ENCODE results near the gene EXOC3.
"Not testable (repeated sequence)": the region's sequence is repeated elsewhere in the genome, so short reads cannot be mapped to it uniquely, and the experiment has no call there.

Gene EXOC3

DNA sequence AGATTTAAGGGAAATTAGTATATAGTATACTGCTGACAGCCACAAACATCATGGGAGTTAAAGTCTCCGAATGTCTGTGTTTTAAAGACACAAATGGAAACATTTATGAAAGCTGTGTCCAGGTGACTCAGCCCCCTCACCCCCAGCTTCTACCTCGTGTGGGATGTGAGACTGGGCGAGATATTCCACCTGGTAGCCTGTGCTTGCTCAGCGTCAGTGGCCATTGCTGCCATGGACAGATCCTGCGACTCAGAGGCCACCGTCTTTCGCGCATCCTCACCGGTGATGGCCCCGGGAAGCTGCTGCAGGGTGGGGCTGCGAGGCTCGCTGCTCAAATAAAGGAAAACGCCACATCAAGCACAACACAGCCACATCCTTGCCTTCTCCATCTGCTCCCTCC, 31.2 kb upstream of the EXOC3 start:
- no peak overlapping the region for H3K4me3 ChIP-seq (ENCODE audit: low read depth, low read length)
- TF ChIP-seq, protein P1, sequence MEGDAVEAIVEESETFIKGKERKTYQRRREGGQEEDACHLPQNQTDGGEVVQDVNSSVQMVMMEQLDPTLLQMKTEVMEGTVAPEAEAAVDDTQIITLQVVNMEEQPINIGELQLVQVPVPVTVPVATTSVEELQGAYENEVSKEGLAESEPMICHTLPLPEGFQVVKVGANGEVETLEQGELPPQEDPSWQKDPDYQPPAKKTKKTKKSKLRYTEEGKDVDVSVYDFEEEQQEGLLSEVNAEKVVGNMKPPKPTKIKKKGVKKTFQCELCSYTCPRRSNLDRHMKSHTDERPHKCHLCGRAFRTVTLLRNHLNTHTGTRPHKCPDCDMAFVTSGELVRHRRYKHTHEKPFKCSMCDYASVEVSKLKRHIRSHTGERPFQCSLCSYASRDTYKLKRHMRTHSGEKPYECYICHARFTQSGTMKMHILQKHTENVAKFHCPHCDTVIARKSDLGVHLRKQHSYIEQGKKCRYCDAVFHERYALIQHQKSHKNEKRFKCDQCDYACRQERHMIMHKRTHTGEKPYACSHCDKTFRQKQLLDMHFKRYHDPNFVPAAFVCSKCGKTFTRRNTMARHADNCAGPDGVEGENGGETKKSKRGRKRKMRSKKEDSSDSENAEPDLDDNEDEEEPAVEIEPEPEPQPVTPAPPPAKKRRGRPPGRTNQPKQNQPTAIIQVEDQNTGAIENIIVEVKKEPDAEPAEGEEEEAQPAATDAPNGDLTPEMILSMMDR (conservative IDR thresholded peaks at IDR 0.05; ENCODE audit: low read depth, low read length): no peak
- DNase-seq (ENCODE audit: low read depth): no peak

DNA sequence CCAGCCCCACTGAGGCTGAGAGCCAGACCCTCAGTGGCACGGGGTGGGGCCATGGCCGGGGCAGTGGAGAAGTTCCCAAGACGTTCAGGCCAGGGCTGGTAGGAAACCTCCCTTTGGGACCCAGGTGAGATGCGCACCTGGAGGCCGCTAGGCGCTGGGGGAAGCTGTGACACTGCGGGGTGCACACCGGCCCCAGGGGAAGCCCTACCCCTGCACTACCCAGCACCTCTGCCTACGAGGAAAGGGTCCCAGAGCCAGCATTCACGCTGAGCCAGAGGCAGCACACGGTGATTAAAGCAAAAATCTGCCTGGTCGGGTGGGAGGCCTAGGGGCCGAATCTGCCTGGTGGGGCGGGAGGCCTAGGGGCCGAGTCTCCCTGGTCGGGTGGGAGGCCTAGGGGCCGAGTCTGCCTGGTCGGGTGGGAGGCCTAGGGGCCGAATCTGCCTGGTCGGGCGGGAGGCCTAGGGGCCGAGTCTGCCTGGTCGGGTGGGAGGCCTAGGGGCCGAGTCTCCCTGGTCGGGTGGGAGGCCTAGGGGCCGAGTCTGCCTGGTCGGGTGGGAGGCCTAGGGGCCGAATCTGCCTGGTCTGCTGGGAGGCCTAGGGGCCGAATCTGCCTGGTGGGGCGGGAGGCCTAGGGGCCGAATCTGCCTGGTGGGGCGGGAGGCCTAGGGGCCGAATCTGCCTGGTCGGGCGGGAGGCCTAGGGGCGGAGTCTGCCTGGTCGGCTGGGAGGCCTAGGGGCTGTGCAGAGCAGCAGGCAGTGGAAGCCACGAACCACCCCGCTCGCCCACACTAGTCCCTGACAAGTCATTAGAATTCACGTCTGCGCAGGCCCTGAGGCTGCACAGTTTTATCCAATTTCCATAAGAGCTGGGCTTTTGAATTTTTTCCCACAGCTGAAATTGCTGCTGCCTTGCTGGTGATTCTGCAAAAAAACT, 27.7 kb upstream of the EXOC3 start:
- H3K4me3 ChIP-seq (ENCODE audit: low read depth, low read length): not testable (repeated sequence)

DNA sequence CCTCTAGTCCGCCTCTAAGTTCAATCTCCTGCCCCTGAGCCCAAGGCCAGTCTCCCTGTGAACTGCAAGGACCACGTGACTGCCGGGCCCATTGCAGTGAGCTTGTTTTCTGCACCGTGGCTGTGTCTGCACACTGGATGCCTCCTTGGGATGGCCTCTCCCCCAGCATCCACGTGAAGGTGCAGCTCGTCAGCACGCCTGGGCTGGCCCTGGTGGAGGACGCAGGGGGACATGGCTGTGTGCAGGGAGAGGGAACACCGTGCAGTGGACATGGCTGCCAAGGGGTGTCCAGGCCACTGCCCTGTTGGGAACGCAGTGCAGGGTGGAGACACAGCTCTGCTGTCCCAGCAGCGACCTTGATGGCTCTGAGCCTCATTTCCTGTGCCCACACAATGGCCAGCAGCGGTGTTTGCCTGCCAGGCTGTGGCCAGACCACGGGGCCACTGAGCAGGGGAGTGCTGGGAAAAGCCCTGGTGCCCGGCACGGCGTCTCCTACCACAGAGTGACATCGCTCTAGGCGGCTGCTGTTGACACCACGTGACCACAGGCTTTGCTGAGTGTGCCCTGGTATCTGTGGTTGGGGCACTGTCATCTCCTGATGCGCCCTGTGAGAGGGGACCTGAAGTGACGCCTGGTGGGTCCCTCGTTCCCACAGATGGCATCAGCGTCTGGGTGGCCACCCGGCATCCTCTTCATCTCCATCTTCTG, 26.9 kb upstream of the EXOC3 start:
- TF ChIP-seq, protein P1 (conservative IDR thresholded peaks at IDR 0.05; ENCODE audit: low read depth, low read length): no peak
- no peak overlapping the region for H3K4me3 ChIP-seq (ENCODE audit: low read depth, low read length)
- DNase-seq (ENCODE audit: low read depth): no peak

More for the DNA sequence above, 27.7 kb upstream of the EXOC3 start:
- DNase-seq (ENCODE audit: low read depth): not testable (repeated sequence)

DNA sequence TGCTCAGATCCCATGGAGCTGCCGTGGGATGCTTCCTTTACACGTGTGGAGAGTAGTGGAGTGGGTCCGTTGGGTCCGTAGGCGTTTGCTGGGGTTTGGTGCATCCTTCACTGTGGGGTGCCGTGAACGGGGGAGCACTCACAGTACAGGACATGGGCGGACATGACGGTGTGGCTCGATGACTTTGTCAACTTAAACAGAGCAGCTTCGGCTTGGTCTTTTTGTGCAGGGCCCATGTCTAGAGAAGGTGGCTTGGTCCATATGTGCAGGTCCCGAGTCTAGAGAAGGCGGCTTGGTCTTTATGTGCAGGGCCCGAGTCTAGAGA, 26.4 kb upstream of the EXOC3 start:
- DNase-seq (ENCODE audit: low read depth): no peak
- H3K4me3 ChIP-seq (ENCODE audit: low read depth, low read length): no peak overlapping the region
- TF ChIP-seq, protein P1 (conservative IDR thresholded peaks at IDR 0.05; ENCODE audit: low read depth, low read length): no peak

DNA sequence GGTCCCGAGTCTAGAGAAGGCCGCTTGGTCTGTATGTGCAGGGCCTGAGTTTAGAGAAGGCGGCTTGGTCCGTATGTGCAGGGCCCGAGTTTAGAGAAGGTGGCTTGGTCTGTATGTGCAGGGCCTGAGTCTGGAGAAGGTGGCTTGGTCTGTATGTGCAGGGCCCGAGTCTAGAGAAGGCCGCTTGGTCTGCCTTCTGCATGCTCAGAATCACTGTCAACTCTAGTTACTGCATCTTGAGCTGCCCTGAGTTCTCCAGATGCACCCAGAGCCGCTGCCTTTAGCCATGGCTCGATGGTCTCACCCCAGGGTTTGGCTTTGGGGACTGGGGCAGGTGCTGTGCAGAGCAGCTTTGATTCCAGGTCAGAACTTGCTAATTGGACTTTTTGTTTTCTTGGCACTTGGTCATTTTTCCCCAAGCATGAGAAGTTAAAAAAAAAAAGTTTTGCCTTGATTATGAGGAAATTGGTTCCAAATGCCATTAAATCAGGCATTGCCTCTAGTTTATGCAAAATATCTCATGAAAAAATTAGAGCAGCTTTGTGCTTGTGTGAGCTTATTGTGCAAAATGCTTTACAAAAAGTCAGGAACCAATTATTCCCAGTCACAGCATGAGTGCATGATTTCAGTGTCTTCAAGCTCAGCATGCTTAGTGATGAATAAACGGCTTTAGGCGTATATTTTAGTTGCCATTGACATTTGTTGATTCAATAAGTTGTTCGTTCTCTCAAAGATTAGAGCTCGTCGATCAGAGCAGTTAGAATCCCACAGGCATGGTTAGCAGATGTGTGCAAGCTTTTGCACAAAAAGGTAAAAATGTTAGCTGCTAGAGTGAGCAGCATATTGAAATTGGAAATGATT, 25.4 kb upstream of the EXOC3 start:
- no peak overlapping the region for H3K4me3 ChIP-seq (ENCODE audit: low read depth, low read length)
- DNase-seq (ENCODE audit: low read depth): no peak
- TF ChIP-seq, protein P1 (conservative IDR thresholded peaks at IDR 0.05; ENCODE audit: low read depth, low read length): no peak

DNA sequence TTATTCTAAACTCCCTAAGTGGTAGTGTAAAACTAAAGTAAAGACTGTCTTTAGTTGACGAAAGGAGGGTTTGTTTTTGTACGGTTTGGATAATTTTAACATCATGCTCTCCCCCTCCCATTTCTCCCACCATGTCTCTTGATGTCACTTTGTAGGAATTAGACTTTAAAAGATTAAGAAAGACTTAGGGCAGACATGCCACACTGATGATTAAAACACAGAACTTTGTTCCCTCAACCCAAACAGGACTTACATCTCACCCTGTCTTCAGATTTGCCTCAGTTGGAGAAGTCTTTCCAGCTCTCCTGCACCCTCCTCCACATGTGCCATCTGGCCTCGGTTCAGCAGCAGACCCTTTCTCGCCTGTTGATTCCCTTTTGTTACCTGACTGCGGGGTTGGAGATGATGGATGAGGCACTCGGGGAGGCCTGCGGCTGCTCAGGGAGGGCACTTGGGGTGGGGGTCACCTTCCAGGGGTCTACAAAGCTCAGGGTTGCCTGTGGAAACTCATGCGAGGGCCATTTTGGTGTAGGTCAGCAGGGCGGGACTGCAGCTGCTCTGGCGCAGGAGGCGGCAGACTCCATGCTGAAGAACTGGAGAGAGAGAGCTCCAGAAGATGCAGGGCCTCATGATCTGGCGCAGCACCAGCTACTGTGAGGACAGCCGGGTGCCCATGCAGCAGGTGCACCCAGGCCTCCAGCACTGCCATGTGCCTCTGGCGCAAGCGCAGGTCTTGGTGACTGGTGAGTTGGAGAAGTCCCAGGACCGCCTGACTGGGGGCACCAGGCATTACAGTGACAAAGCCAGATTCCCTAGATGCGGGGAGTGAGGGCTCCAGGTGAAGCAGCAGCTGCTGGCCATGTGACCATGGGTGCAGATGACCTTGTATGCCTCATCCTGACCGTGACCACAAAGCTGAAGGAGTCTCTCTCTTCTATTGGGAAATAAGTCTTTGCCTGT, 24.5 kb upstream of the EXOC3 start:
- DNase-seq (ENCODE audit: low read depth): no peak
- no peak overlapping the region for H3K4me3 ChIP-seq (ENCODE audit: low read depth, low read length)
- TF ChIP-seq, protein P1 (conservative IDR thresholded peaks at IDR 0.05; ENCODE audit: low read depth, low read length): no peak
